Astrocyte of the spinal cord (primary cell): ENCODE data around the gene ANKRD12.

ENCODE experiments used
- DNase-seq: peaks from one replicate; pipeline ENCODE4 v3.0.0; 2011; ENCODE audit warnings: low read depth, low spot score
- H3K4me3 ChIP-seq: 2 replicates; pipeline ENCODE4 v1.5.1; 2011; ENCODE audit warnings: low read depth, mild to moderate bottlenecking, low read length, moderate library complexity
- in situ Hi-C: cut with HindIII; loops from 2 replicates; pipeline ENCODE4 v1.10.0; 2017; ENCODE audit warnings: low sequenced_read_pairs
- TF ChIP-seq, protein P1 (sequence below): IDR thresholded peaks from 2 replicates; pipeline ENCODE4 v1.5.1; 2012; ENCODE audit warnings: low read depth, mild to moderate bottlenecking, low read length, inconsistent platforms

The ANKRD12 gene

DNA sequence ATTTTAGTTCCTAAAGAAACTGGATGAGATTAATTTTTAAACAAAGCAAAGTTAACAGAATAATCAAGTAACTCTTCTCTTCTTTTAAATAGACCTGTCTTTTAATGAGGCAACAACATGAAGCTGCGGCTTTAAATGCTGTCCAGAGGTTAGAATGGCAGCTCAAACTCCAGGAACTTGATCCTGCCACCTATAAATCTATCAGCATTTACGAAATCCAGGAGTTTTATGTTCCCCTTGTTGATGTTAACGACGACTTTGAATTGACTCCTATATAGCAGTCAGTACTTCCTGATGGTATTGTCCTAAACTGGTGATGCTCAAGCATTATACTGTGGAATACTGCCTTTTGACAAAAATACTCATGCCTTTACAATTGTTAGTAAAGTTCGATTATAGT lies 144.3 kb downstream of the ANKRD12 start:
- DNase-seq, result no peak
- no peak overlapping the region for H3K4me3 ChIP-seq
- TF ChIP-seq, protein P1, sequence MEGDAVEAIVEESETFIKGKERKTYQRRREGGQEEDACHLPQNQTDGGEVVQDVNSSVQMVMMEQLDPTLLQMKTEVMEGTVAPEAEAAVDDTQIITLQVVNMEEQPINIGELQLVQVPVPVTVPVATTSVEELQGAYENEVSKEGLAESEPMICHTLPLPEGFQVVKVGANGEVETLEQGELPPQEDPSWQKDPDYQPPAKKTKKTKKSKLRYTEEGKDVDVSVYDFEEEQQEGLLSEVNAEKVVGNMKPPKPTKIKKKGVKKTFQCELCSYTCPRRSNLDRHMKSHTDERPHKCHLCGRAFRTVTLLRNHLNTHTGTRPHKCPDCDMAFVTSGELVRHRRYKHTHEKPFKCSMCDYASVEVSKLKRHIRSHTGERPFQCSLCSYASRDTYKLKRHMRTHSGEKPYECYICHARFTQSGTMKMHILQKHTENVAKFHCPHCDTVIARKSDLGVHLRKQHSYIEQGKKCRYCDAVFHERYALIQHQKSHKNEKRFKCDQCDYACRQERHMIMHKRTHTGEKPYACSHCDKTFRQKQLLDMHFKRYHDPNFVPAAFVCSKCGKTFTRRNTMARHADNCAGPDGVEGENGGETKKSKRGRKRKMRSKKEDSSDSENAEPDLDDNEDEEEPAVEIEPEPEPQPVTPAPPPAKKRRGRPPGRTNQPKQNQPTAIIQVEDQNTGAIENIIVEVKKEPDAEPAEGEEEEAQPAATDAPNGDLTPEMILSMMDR, result no peak
- in situ Hi-C loops, result no loop called here

DNA sequence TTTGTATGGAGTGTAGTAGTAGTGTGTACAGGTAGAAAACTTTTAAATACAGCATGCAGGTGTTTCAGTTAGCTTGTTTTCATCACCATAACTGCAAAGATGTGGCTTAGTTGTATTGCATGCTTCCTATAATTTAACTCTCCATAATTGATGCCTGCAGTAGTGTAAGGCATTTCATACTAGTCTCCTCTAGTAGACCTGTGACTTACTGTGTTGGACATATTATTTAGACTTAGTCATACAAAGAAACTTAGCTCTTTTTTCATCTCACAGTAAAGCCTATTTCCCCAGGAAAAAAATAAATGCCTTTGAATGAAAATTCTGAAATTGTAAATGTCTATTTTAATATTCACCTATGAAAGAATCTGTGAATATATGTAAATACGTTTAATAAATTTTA lies 145.2 kb downstream of the ANKRD12 start:
- TF ChIP-seq, protein P1, result no peak
- H3K4me3 ChIP-seq, result no peak overlapping the region
- in situ Hi-C loops, result no loop called here
- DNase-seq, result no peak

DNA sequence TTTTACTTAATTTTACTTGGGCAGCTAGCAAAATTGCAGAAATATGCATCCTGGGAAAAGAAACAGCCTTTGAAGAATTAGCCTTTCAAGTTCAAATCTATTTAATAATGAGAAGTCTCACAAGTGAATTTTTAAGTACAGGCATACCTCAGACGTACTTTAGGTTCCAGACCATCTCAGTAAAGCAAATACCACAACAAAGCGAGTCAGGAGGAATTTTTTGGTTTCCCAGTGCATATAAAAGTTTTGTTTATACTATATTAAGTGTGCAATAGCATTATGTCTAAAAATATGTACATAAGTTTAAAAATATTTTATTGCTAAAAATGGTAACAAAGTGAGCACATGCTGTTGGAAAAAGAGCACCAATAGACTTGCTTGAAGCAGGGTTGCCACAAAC lies 147.2 kb downstream of the ANKRD12 start:
- in situ Hi-C loops, result no loop called here
- DNase-seq, result no peak
- no peak overlapping the region for H3K4me3 ChIP-seq
- TF ChIP-seq, protein P1, result no peak

DNA sequence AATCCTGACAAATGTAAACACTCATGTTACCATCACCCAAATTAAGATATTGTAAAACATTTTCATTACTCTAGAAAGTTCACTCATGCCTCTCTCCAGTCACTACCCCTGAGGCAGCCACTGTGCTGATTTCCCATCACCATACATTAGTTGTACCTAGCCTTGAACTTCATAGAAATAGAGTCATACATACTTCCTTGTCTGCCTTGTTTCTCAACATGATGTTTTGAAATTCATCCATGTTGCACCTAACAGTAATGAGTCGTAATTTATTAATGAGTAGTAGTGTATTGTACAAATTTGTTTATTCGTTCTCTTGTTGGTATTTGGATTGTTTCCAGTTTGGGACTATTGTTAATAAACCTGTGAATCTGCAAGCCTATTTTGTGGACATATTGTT lies 149.0 kb downstream of the ANKRD12 start:
- in situ Hi-C loops, result no loop called here
- DNase-seq, result no peak
- H3K4me3 ChIP-seq, result no peak overlapping the region
- TF ChIP-seq, protein P1, result no peak

DNA sequence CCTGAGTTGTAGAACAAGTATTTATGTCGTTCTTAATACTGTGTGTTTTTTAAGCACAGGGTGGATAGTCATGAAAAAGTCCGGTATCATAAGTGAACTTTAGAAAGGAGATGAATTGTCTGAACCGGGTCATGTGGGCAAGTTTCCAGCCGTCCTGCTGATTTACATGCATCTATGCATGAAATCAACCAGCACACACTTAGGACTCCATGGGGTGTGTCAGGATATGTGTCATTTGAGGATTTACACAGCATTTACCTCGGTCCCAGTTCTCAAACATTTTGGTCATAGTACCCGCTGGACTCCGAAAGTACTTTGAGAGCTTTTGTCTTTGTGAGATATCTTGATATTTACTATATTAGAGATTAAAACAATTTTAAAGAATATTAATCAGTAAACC lies 150.5 kb downstream of the ANKRD12 start:
- TF ChIP-seq, protein P1, result no peak
- H3K4me3 ChIP-seq, result no peak overlapping the region
- DNase-seq, result no peak
- in situ Hi-C loops, result no loop called here

DNA sequence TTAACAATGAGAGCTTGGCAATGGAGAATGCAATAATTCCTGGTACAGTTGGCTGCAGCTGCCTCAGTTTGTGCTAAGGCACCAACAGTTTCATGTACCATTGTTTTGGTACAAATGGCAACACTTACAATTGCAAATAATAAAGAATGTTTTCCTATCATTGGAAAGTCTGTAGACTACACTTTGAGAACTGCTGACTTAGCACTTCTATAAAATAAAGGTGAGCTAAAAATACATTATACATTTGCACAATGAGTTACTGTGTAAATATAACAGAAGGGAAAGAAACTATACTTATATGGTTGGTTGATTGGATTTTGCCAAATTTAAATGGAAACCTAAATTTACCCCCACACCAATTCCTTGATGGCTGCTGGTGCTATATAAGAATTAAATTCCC lies 153.1 kb downstream of the ANKRD12 start:
- TF ChIP-seq, protein P1, result no peak
- in situ Hi-C loops, result no loop called here
- DNase-seq, result no peak
- H3K4me3 ChIP-seq, result no peak overlapping the region

DNA sequence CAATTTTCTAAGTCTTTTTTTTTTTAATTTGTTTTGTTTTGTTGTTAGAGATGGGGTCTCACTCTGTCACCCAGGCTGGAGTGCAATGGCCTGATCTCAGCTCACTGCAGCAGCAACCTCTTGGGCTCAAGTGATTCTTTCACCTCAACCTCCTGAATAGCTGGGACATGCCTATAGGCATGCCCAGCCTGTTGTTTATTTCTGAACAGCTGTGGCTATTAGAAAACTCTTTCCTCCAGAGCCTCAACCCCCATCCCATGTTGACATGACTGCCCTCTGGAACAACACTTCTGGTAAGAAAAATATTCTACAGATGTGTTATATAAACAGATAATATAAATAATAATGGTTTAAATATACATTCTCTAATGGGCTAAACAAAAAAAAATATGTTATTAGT lies 153.6 kb downstream of the ANKRD12 start:
- in situ Hi-C loops, result no loop called here
- no peak for DNase-seq
- H3K4me3 ChIP-seq, result no peak overlapping the region
- TF ChIP-seq, protein P1, result no peak
